Prostate gland (tissue), 2 donors: ENCODE measurements around the gene GPR157. TPM values are rescaled to one million over a fixed set of nuclear protein-coding genes. Genes with fewer than 3 reads are reported as not detected.

Experiments
- DNase-seq: peaks from one replicate; pipeline ENCODE4 v3.0.0-alpha.2; 2019; ENCODE audit warnings: low spot score
- H3K27ac ChIP-seq, 2 donors: fragments of 200-600 bp; sonication (generic); 2 replicates each; pipeline ENCODE4 v1.5.1; 2017 to 2019
- H3K27me3 ChIP-seq: fragments of 200-600 bp; sonication (generic); replicated peaks from 2 replicates; pipeline ENCODE4 v1.5.1; 2019; ENCODE audit not compliant: insufficient read depth
- H3K36me3 ChIP-seq, 2 donors: fragments of 200-600 bp; sonication (generic); 1 replicate in 1 of 2; 2 replicates in 1 of 2; pipeline versions ENCODE4 v1.5.1 to v1.8.1; 2017 to 2019
- H3K4me1 ChIP-seq: fragments of 200-600 bp; sonication (generic); replicated peaks from 2 replicates; pipeline ENCODE4 v1.5.1; 2019
- H3K4me3 ChIP-seq, 2 donors: fragments of 200-600 bp; sonication (generic); 2 replicates each; pipeline ENCODE4 v1.5.1; 2017 to 2019
- H3K9me3 ChIP-seq: fragments of 200-600 bp; sonication (generic); 2 replicates; pipeline ENCODE4 v1.5.1; 2017
- POLR2A ChIP-seq: fragments of 450-650 bp; IDR thresholded peaks from one replicate; pipeline ENCODE4 v1.6.1; 2016; ENCODE audit warnings: antibody characterized with exemption, mild to moderate bottlenecking
- POLR2AphosphoS5 ChIP-seq: sonication (generic); formaldehyde crosslinking; IDR thresholded peaks from one replicate; pipeline ENCODE4 v1.6.1; 2017; ENCODE audit warnings: antibody characterized with exemption
- WGBS: methylation state at CpG from one replicate; pipeline ENCODE4 v1.1.5; 2018; 5-methylcytosine and 5-hydroxymethylcytosine counted together
- intact Hi-C: fragments of 100-400 bp; cut with DNase I; formaldehyde crosslinking; loops from one replicate; pipeline ENCODE4 v1.14.2; 2022
- total RNA-seq, 2 donors: library from RNA; depleted of rRNA; stranded (reverse); fragments of >200 nt; gene quantifications; one replicate each; pipeline ENCODE4 v1.1.0, GENCODE V29; 2016
- TF ChIP-seq, protein P1 (sequence below), 4 experiments: fragments of 200-600 bp in 2 of 4; fragments of 450-650 bp in 2 of 4; sonication (generic) in 2 of 4; IDR thresholded peaks; 1 replicate in 3 of 4; 2 replicates in 1 of 4; pipeline ENCODE4 v1.5.1; 2016 to 2019; ENCODE audit warnings: antibody characterized with exemption in 4 of 4, mild to moderate bottlenecking in 2 of 4, moderate library complexity in 2 of 4

The GPR157 gene
- total RNA-seq, 2 donors from 2014 or later, result 5.6 to 10.7 TPM

DNA sequence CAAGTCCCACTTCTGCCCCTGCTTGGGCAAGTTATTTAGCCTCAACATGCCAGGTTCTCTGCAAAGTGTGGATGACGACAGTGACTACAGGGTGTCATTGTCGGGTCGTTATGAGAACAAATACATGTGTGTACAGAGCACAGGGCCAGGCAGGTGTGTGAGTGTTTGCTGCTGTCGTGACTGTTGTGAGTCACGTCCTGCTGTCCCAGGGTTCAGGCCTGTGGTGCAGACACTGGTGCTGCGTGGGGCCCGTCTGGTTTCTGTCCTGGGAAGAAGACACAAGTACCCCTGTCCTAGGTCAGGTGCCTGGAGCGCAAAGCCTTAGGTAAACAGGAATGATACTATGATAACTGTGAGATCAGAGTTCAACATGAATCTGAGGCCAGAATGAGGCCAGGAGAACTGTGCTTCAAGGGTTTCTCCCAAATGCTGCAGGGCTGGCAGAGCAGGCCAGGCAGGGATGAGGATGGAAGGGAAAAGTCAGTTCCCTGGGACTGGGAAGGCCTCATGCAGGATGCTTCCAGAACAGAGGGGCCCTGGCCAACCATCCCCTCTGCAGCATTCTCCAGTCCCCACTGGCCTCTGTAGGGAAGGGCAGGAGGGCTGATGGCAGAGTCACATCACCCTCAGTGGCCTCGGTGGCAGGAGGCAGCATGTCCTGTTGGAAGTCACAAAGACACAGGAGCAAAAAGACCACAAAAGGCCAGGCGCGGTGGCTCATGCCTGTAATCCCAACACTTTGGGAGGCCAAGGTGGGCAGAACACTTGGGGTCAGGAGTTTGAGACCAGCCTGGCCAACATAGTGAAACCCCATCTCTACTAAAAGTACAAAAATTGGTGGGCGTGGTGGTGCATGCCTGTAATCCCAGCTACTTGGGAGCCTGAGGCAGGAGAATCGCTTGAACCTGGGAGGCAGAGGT, 15.7 kb downstream of the GPR157 start:
- no peak for DNase-seq
- intact Hi-C loops, result loop anchor here (10.0 kb wide), 1 partner anchor 372 kb away; no protein-coding TSS in a partner anchor
- WGBS, result 74% methylated on average over 13 of the region's 13 CpGs
- TF ChIP-seq POLR2AphosphoS5 (no peak), POLR2A (no peak)
- TF ChIP-seq, protein P1, sequence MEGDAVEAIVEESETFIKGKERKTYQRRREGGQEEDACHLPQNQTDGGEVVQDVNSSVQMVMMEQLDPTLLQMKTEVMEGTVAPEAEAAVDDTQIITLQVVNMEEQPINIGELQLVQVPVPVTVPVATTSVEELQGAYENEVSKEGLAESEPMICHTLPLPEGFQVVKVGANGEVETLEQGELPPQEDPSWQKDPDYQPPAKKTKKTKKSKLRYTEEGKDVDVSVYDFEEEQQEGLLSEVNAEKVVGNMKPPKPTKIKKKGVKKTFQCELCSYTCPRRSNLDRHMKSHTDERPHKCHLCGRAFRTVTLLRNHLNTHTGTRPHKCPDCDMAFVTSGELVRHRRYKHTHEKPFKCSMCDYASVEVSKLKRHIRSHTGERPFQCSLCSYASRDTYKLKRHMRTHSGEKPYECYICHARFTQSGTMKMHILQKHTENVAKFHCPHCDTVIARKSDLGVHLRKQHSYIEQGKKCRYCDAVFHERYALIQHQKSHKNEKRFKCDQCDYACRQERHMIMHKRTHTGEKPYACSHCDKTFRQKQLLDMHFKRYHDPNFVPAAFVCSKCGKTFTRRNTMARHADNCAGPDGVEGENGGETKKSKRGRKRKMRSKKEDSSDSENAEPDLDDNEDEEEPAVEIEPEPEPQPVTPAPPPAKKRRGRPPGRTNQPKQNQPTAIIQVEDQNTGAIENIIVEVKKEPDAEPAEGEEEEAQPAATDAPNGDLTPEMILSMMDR (IDR thresholded peaks at IDR 0.05), result no peak
- H3K36me3 ChIP-seq, result no peaks in the 10 kb centered on the region
- no peaks in the 10 kb centered on the region for H3K27me3 ChIP-seq
- no peaks in the 10 kb centered on the region for H3K4me1 ChIP-seq
- H3K9me3 ChIP-seq, result no peaks in the 10 kb centered on the region
- no peak overlapping the region for H3K27ac ChIP-seq
- no peak overlapping the region for H3K4me3 ChIP-seq

DNA sequence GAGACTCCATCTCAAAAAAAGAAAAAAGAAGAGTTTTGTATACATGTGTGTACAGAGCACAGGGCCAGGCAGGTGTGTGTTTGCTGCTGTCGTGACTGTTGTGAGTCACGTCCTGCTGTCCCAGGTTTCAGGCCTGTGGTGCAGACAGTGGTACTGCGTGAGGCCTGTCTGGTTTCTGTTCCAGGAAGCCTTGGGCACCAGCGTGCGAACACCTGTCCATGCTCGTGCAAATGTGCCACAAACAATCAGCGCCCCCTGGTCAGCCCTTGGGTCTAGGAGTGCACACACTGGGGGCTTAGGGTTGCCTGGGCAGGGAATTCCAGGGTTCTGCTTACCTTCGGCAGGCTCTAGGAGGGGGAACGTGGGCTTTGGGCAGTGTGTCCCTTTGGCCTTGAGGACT, 16.9 kb downstream of the GPR157 start:
- no peaks in the 10 kb centered on the region for H3K4me1 ChIP-seq
- no peaks in the 10 kb centered on the region for H3K9me3 ChIP-seq
- no peak for TF ChIP-seq POLR2AphosphoS5
- TF ChIP-seq, protein P1 (IDR thresholded peaks at IDR 0.05), result no peak
- no peak for TF ChIP-seq POLR2A
- no peaks in the 10 kb centered on the region for H3K27me3 ChIP-seq
- H3K4me3 ChIP-seq, result no peak overlapping the region
- H3K27ac ChIP-seq, result no peak overlapping the region
- intact Hi-C loops, result loop anchor here (1.0 to 10.0 kb wide), 2 partner anchors 84 to 373 kb away; no protein-coding TSS in a partner anchor
- no peaks in the 10 kb centered on the region for H3K36me3 ChIP-seq
- no peak for DNase-seq
- WGBS, result 92% methylated on average over 9 of the region's 9 CpGs

DNA sequence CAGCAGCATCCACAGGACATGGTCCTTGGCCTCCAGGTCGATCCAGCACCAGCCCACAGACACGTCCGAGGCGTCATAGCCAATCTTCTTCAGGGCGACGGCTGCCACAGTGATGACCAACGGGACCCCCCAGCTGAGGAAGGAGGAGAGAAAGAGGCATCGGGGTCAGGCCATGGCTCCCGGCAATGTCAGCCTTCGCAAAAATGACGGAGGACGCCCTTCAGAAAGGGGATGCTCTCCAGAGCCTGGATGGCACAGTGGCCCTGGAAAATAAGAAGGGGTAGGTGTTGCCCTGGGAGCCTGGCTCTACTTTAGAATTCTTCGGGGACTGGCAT, 17.6 kb downstream of the GPR157 start:
- intact Hi-C loops, result loop anchor here (1.0 to 10.0 kb wide), 2 partner anchors 85 to 373 kb away; no protein-coding TSS in a partner anchor
- WGBS, result 93% methylated on average over 13 of the region's 13 CpGs
- H3K36me3 ChIP-seq, result no peaks in the 10 kb centered on the region
- H3K27ac ChIP-seq, result no peak overlapping the region
- H3K9me3 ChIP-seq, result no peaks in the 10 kb centered on the region
- no peaks in the 10 kb centered on the region for H3K27me3 ChIP-seq
- H3K4me1 ChIP-seq, result no peaks in the 10 kb centered on the region
- TF ChIP-seq POLR2AphosphoS5 (no peak), POLR2A (no peak)
- TF ChIP-seq, protein P1 (IDR thresholded peaks at IDR 0.05), result no peak
- no peak for DNase-seq
- H3K4me3 ChIP-seq, result no peak overlapping the region

DNA sequence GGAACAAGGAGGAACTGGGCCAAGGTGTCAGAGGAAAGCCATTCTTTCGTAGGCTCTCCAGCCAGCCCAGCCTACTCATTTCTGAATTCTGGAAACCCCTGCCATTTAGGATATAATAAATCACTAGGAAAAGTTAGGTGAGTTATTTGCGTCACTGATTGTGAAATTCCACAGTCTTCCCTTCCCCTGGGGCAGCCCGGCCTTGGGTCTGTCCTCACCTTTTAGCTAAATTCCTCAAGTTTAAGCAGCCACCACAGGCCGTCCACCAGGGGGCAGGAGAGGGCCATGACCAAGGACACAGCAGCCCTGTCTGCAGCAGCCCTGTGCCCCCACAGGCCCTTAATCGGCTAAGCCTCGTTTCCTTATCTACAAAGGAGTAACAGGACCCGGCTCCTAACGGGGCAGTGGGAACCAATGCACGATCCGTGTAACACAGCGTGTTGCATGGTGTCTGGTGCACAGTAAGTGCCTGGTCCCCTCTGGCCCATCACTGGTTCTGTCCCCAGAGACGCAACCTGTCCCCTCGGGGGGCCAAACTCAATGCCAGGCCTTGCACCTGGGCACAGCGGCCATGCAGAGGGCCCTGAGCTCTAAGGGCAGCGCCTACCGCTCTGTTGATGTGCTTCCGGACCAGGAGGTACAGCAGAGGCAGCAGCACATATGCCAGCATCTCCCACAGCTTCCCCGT, 18.1 kb downstream of the GPR157 start:
- H3K4me3 ChIP-seq, result no peak overlapping the region
- no peaks in the 10 kb centered on the region for H3K36me3 ChIP-seq
- H3K27ac ChIP-seq, result no peak overlapping the region
- no peaks in the 10 kb centered on the region for H3K9me3 ChIP-seq
- DNase-seq, result peak; percentile 90
- H3K4me1 ChIP-seq, result no peaks in the 10 kb centered on the region
- intact Hi-C loops, result loop anchor here (1.0 to 10.0 kb wide), 2 partner anchors 85 to 374 kb away; no protein-coding TSS in a partner anchor
- 42% methylated on average over 17 of the region's 18 CpGs for WGBS
- TF ChIP-seq POLR2AphosphoS5, result peak; percentile 72
- no peak for TF ChIP-seq POLR2A
- TF ChIP-seq, protein P1 (IDR thresholded peaks at IDR 0.05), result peak; percentile 79 to 98 (median 94)
- no peaks in the 10 kb centered on the region for H3K27me3 ChIP-seq
